ENCODE data around the gene SYCE1L.
"Not testable (repeated sequence)": the region's sequence is repeated elsewhere in the genome, so short reads cannot be mapped to it uniquely, and the experiment has no call there.

Gene SYCE1L

GRCh38 chr16:77206533-77206932 lies 7.3 kb downstream of the SYCE1L start:
- DNase-seq = no peak

- DNase-seq = no peak
Observed at GRCh38 chr16:77207030-77207429, 7.8 kb downstream of the SYCE1L start.

- no peak for DNase-seq
Observed at GRCh38 chr16:77208382-77208781, 9.2 kb downstream of the SYCE1L start.

- peak; percentile 82 for DNase-seq
Observed at GRCh38 chr16:77211880-77212740, 12.9 kb downstream of the SYCE1L start.

- DNase-seq = peak; percentile 74
Observed at GRCh38 chr16:77212741-77213541, 13.7 kb downstream of the SYCE1L start.

- no peak for DNase-seq
Observed at GRCh38 chr16:77213542-77214106, 14.4 kb downstream of the SYCE1L start.

GRCh38 chr16:77214411-77215138 lies 15.4 kb downstream of the SYCE1L start:
- DNase-seq = no peak

GRCh38 chr16:77219437-77219836 lies 20.2 kb downstream of the SYCE1L start:
- no peak for DNase-seq

GRCh38 chr16:77220427-77220826 lies 21.2 kb downstream of the SYCE1L start:
- DNase-seq = no peak

GRCh38 chr16:77221482-77221881 lies 22.3 kb downstream of the SYCE1L start:
- no peak for DNase-seq

- peak; percentile 19 for DNase-seq
Observed at GRCh38 chr16:77223184-77223583, 24.0 kb downstream of the SYCE1L start.

GRCh38 chr16:77225182-77225581 lies 26.0 kb downstream of the SYCE1L start:
- DNase-seq = no peak

GRCh38 chr16:77227745-77228144 lies 28.5 kb downstream of the SYCE1L start:
- no peak for DNase-seq

GRCh38 chr16:77231047-77231446 lies 31.8 kb downstream of the SYCE1L start:
- DNase-seq = no peak

- DNase-seq = no peak
Observed at GRCh38 chr16:77233799-77234519, 34.8 kb downstream of the SYCE1L start.

GRCh38 chr16:77234611-77235010 lies 35.4 kb downstream of the SYCE1L start:
- no peak for DNase-seq

GRCh38 chr16:77236063-77236511 lies 36.9 kb downstream of the SYCE1L start:
- peak; percentile 89 for DNase-seq

- no peak for DNase-seq
Observed at GRCh38 chr16:77238593-77238992, 39.4 kb downstream of the SYCE1L start.

GRCh38 chr16:77242471-77242870 lies 43.3 kb downstream of the SYCE1L start:
- not testable (repeated sequence) for DNase-seq

- DNase-seq = no peak
Observed at GRCh38 chr16:77246150-77246549, 46.9 kb downstream of the SYCE1L start.

- no peak for DNase-seq
Observed at GRCh38 chr16:77250400-77250799, 51.2 kb downstream of the SYCE1L start.
